GM12878 (cell line): Measurements from ENCODE around the gene AKT3. TPM values are rescaled to one million over a fixed set of nuclear protein-coding genes. Genes with fewer than 3 reads are reported as not detected.

Experiments used
- ATAC-seq: fragments of 200-7000 bp; cut with Tn5 transposase; 3 replicates; pipeline ENCODE4 v1.9.1; 2020; ENCODE audit warnings: mild to moderate bottlenecking, moderate library complexity
- BruUV-seq: library from RNA; stranded (reverse); fragments of 400-500 nt; replicated peaks from 2 replicates; lab custom pipeline; 2021; lab: Mats Ljungman, UMichigan
- CTCF ChIA-PET: fragments of 300-600 bp; sonication (Branson Sonifier 250); formaldehyde crosslinking; extraction: SDS; loops from one replicate; lab custom pipeline; 2021; ENCODE audit warnings: inconsistent platforms; lab: Yijun Ruan, JAX
- POLR2A ChIA-PET: fragments of 350-600 bp; formaldehyde crosslinking; extraction: SDS; loops from one replicate; lab custom pipeline; 2021; ENCODE audit warnings: inconsistent platforms; lab: Charles Lee
- RAD21 ChIA-PET: fragments of 300-600 bp; sonication (Branson Sonifier 250); formaldehyde crosslinking; loops from one replicate; lab custom pipeline; 2023; ENCODE audit warnings: antibody characterized with exemption; ENCODE audit not compliant: unreplicated experiment; lab: Charles Lee
- SMC1A ChIA-PET: fragments of 300-600 bp; sonication (Branson Sonifier 250); formaldehyde crosslinking; loops from one replicate; lab custom pipeline; 2023; ENCODE audit not compliant: unreplicated experiment, uncharacterized antibody; lab: Charles Lee
- DNase-seq: peaks from one replicate; pipeline ENCODE4 v3.0.0-alpha.2; 2011; ENCODE audit warnings: low read depth, low spot score
- FAIRE-seq: peaks from 3 replicates; lab custom pipeline; 2011; peaks lifted over from hg19 to GRCh38; lab: Jason Lieb, UNC
- H2AFZ ChIP-seq: 2 replicates; pipeline ENCODE4 v1.6.0; 2011; ENCODE audit warnings: low read depth, low read length, control low read depth; ENCODE audit not compliant: control insufficient read depth
- H3K27ac ChIP-seq: 2 replicates; pipeline ENCODE4 v1.5.1; 2011; ENCODE audit warnings: control low read depth; ENCODE audit not compliant: control insufficient read depth, insufficient read depth
- H3K27me3 ChIP-seq, 2 experiments: replicated peaks in 1 of 2; 2 replicates each; pipeline versions ENCODE4 v1.6.0 to v1.6.1; 2011; ENCODE audit warnings: low read length in 1 of 2; ENCODE audit not compliant: control insufficient read depth in 2 of 2, insufficient read depth in 2 of 2
- H3K36me3 ChIP-seq, 2 experiments: 2 replicates each; pipeline ENCODE4 v1.5.1; 2011; ENCODE audit warnings: low read length in 1 of 2; ENCODE audit not compliant: control insufficient read depth in 2 of 2, insufficient read depth in 2 of 2
- H3K4me1 ChIP-seq: 2 replicates; pipeline ENCODE4 v1.6.1; 2011; ENCODE audit warnings: mild to moderate bottlenecking, low read length, moderate library complexity, mixed read lengths; ENCODE audit not compliant: control insufficient read depth, insufficient read depth
- H3K4me2 ChIP-seq: 2 replicates; pipeline ENCODE4 v1.6.0; 2011; ENCODE audit warnings: control low read depth; ENCODE audit not compliant: control insufficient read depth, insufficient read depth
- H3K4me3 ChIP-seq: fragments of 200-600 bp; sonication (generic); 2 replicates; pipeline ENCODE4 v1.5.1; 2016
- H3K79me2 ChIP-seq: 2 replicates; pipeline ENCODE4 v1.6.0; 2011; ENCODE audit warnings: low read length; ENCODE audit not compliant: control insufficient read depth, insufficient read depth
- H3K9ac ChIP-seq: 2 replicates; pipeline ENCODE4 v1.8.0; 2011; ENCODE audit warnings: low read length, control low read depth, mixed read lengths; ENCODE audit not compliant: control insufficient read depth, insufficient read depth
- H3K9me3 ChIP-seq: replicated peaks from 3 replicates; pipeline ENCODE4 v1.5.1; 2011; ENCODE audit warnings: mild to moderate bottlenecking, low read length; ENCODE audit not compliant: control insufficient read depth, insufficient read depth
- H4K20me1 ChIP-seq: 2 replicates; pipeline ENCODE4 v1.6.0; 2011; ENCODE audit not compliant: control insufficient read depth, insufficient read depth
- ASH2L ChIP-seq: fragments of 300-600, 200-600 bp; sonication (generic); IDR thresholded peaks from 2 replicates; pipeline ENCODE4 v1.6.1; 2017; ENCODE audit warnings: low read depth, mild to moderate bottlenecking, borderline replicate concordance
- ATF3 ChIP-seq: IDR thresholded peaks from 2 replicates; pipeline ENCODE4 v1.6.1; 2011; ENCODE audit warnings: low read depth, mild to moderate bottlenecking, low read length, moderate library complexity, borderline replicate concordance; ENCODE audit errors: extremely low read depth
- BMI1 ChIP-seq: fragments of 450-650 bp; IDR thresholded peaks from 2 replicates; pipeline ENCODE4 v1.6.1; 2016; ENCODE audit warnings: mild to moderate bottlenecking, moderate library complexity, borderline replicate concordance
- CBX5 ChIP-seq: sonication (generic); IDR thresholded peaks from 2 replicates; pipeline ENCODE4 v1.6.1; 2016; ENCODE audit warnings: low read depth, moderate library complexity, mild to moderate bottlenecking, inconsistent platforms
- DPF2 ChIP-seq: fragments of 450-650 bp; IDR thresholded peaks from 2 replicates; pipeline ENCODE4 v1.6.1; 2017; ENCODE audit warnings: mild to moderate bottlenecking
- EZH2 ChIP-seq: IDR thresholded peaks from 2 replicates; pipeline ENCODE4 v1.6.1; 2012; ENCODE audit warnings: low read depth, mild to moderate bottlenecking, control low read depth, inconsistent platforms, low read length, borderline replicate concordance; ENCODE audit not compliant: control insufficient read depth
- IKZF2 ChIP-seq, 2 experiments: fragments of 450-650 bp; IDR thresholded peaks; 2 replicates each; pipeline ENCODE4 v1.6.1; 2017; ENCODE audit warnings: mild to moderate bottlenecking in 2 of 2, moderate library complexity in 2 of 2
- IRF4 ChIP-seq: IDR thresholded peaks from 2 replicates; pipeline ENCODE4 v1.6.1; 2011; ENCODE audit warnings: low read depth, low read length
- MTA3 ChIP-seq: IDR thresholded peaks from 2 replicates; pipeline ENCODE4 v1.6.1; 2012; ENCODE audit warnings: low read length, inconsistent platforms, borderline replicate concordance
- PKNOX1 ChIP-seq: fragments of 450-650 bp; IDR thresholded peaks from 2 replicates; pipeline ENCODE4 v1.6.1; 2016; ENCODE audit warnings: mild to moderate bottlenecking
- PRDM15 ChIP-seq: fragments of 450-650 bp; formaldehyde crosslinking; IDR thresholded peaks from 2 replicates; pipeline ENCODE4 v1.4.0; 2020; ENCODE audit warnings: mild to moderate bottlenecking, moderate library complexity
- SMAD1 ChIP-seq: fragments of 450-650 bp; IDR thresholded peaks from 2 replicates; pipeline ENCODE4 v1.6.1; 2018; ENCODE audit warnings: mild to moderate bottlenecking, low read depth; ENCODE audit not compliant: partially characterized antibody
- SP1 ChIP-seq: IDR thresholded peaks from one replicate; pipeline ENCODE4 v1.6.1; 2011; ENCODE audit warnings: low read depth, low read length
- TARDBP ChIP-seq: IDR thresholded peaks from 2 replicates; pipeline ENCODE4 v1.6.1; 2016; ENCODE audit warnings: borderline replicate concordance
- ZBED1 ChIP-seq: IDR thresholded peaks from 2 replicates; pipeline ENCODE4 v1.6.1; 2016; ENCODE audit warnings: borderline replicate concordance
- ZNF592 ChIP-seq: fragments of 450-650 bp; IDR thresholded peaks from 2 replicates; pipeline ENCODE4 v1.6.1; 2017; ENCODE audit warnings: mild to moderate bottlenecking, moderate library complexity
- WGBS: methylation state at CpG from one replicate; pipeline ENCODE4 v1.1.6; 2016; ENCODE audit warnings: low lambda C conversion rate; ENCODE audit not compliant: insufficient replicate concordance, insufficient coverage; ENCODE audit errors: missing lambda C conversion rate; 5-methylcytosine and 5-hydroxymethylcytosine counted together
- in situ Hi-C: fragments of 300-500 bp; cut with MboI; formaldehyde crosslinking; loops from 9 replicates; pipeline ENCODE4 v1.14.3; 2018; ENCODE audit warnings: mixed read lengths
- intact Hi-C: fragments of 100-400 bp; cut with micrococcal nuclease; formaldehyde crosslinking; loops from one replicate; pipeline ENCODE4 v1.14.2; 2022; ENCODE audit not compliant: unreplicated experiment
- polyA plus RNA-seq, 11 experiments: library from polyadenylated mRNA; depleted of rRNA in 4 of 11; unstranded in 6 of 11; stranded (reverse) in 5 of 11; fragments of >200 nt; fragmentation: Nextera tagmentation in 4 of 11; fragmentation: Illumina TruSeq in 1 of 11; extraction: Ambion mirVana in 4 of 11; extraction: Trizol in 1 of 11; gene quantifications; 1 replicate in 1 of 11; 2 replicates in 10 of 11; pipeline versions ENCODE4 v1.2.1 to v1.2.3, GENCODE V29; 2011 to 2016; ENCODE audit warnings: inconsistent platforms in 2 of 11, missing spikeins in 2 of 11, low read depth in 1 of 11
- total RNA-seq, 4 experiments: library from RNA; depleted of rRNA in 3 of 4; stranded (reverse); fragments of >200 nt in 3 of 4; fragmentation: Illumina TruSeq in 1 of 4; extraction: Trizol in 1 of 4; gene quantifications; 2 replicates each; pipeline versions ENCODE4 v1.2.1 to v1.2.3, GENCODE V29; 2013 to 2021

AKT3 gene
- total and polyA plus RNA-seq, 10 of the 15 experiments (the other 5 are each of a cell fraction or from before 2014, with no cell fraction given): 0.03 to 0.56 (median 0.19) TPM

GRCh38 chr1:243471026-243471685 is 378.9 kb downstream of the AKT3 start:
- no TSS peak for BruUV-seq
- H2AFZ ChIP-seq: no peak overlapping the region
- H3K36me3 ChIP-seq: no peaks in the 10 kb centered on the region
- POLR2A ChIA-PET: no interaction called here
- in situ Hi-C loops: no loop called here
- peaks cover 7% of the 10 kb centered on the region; the same call in 1 of the 2 replicates for H3K4me1 ChIP-seq
- H3K27ac ChIP-seq: no peak overlapping the region
- H4K20me1 ChIP-seq: no peaks in the 10 kb centered on the region
- H3K4me3 ChIP-seq: no peak overlapping the region
- ATAC-seq: no peak
- intact Hi-C loops: no loop called here
- no peaks in the 10 kb centered on the region for H3K27me3 ChIP-seq
- H3K79me2 ChIP-seq: no peaks in the 10 kb centered on the region
- no peak for FAIRE-seq
- no peaks in the 10 kb centered on the region for H3K9me3 ChIP-seq
- WGBS: 95% methylated on average over 17 of the region's 17 CpGs
- CTCF ChIA-PET: no interaction called here
- SMC1A ChIA-PET: no interaction called here
- DNase-seq: no peak
- RAD21 ChIA-PET: no interaction called here
- H3K4me2 ChIP-seq: no peak overlapping the region
- no peak overlapping the region for H3K9ac ChIP-seq
- TF ChIP-seq BMI1 (no peak), PKNOX1 (no peak), ZBED1 (no peak), MTA3 (no peak), TARDBP (no peak), SP1 (no peak), SMAD1 (no peak), IRF4 (no peak), ATF3 (no peak), ASH2L (no peak), ZNF592 (no peak), CBX5 (no peak), DPF2 (no peak), PRDM15 (CRISPR knock-in tag) (no peak), EZH2 (no peak), IKZF2 (IDR thresholded peaks at IDR 0.05) (no peak)
